Stimulated activated CD8-positive, alpha-beta memory T cell treated with anti-CD3 and anti-CD28 coated beads, Interleukin-4, amount 100 ng/mL, for 4 hours (primary cell): ENCODE measurements around the gene PAQR6.

Experiments
- DNase-seq, 2 donors: peaks; one replicate each; pipeline ENCODE4 v3.0.0-alpha.2; 2020; ENCODE audit warnings: low read depth in 2 of 2, low spot score in 1 of 2

The PAQR6 gene

DNA sequence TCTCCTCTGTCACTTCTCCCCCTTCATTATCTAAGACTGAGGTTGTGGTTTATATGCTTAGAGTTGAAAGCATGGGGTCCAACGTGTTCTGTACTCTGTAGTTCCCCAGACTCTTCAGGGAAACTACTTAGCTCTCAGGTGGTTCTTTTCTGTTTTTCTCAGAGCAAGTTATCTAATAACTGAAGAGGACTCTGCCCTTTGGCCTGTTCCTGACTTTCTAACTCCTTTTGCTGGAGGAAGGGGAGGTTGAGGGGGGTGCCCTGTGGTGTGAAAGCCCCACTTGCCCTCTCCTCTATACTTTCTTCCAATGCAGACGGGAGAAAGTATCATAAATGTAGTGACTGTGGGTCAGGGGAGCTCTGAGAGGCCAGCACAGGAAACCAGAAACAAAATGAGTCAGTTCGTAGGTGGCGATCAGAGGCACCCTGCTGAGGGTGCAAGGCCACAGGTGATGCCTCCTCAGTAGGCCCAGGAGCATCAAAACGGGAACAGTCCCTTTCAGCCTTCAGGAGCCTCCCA, 49.0 kb downstream of the PAQR6 start:
- DNase-seq: no peak

DNA sequence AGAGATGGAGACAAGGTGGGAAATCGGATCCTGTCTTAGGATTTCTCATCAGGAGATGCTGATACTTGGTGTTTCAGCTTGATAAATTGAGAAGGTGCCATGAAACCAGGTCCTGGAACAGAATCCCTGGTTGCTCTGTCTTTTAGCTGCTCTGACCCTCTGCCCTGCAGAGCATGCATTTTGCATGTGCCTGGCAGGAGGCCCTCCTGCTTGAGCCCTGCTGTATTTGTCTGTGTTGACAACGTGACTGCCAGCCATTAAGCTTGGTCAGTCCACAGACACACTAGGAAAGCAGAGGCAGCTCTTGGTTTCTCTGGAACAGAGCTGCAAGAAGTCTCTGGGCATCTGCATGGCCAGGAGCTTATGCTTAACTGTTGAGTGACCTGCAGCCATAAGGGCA, 51.4 kb downstream of the PAQR6 start:
- DNase-seq: no peak

GRCh38 chr1:156195853-156196252, 52.0 kb downstream of the PAQR6 start:
- no peak for DNase-seq

DNA sequence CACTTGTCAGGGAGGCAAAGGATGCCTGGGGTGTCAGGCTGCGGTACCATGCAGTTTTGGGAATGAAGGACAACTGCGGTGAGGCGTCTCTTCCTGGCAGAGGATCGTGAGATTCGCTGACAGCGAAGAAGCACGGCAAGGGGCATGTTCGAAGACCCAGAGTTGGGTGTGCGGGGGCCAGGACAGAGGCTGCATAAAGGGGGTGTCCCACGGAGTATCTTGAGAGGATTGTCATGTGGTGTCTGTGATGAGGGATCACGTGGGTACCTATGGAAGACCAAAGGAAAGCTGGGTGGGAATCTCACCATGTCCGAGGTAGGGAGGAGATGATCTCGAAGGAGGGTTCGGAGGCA, 53.6 kb downstream of the PAQR6 start:
- no peak for DNase-seq

DNA sequence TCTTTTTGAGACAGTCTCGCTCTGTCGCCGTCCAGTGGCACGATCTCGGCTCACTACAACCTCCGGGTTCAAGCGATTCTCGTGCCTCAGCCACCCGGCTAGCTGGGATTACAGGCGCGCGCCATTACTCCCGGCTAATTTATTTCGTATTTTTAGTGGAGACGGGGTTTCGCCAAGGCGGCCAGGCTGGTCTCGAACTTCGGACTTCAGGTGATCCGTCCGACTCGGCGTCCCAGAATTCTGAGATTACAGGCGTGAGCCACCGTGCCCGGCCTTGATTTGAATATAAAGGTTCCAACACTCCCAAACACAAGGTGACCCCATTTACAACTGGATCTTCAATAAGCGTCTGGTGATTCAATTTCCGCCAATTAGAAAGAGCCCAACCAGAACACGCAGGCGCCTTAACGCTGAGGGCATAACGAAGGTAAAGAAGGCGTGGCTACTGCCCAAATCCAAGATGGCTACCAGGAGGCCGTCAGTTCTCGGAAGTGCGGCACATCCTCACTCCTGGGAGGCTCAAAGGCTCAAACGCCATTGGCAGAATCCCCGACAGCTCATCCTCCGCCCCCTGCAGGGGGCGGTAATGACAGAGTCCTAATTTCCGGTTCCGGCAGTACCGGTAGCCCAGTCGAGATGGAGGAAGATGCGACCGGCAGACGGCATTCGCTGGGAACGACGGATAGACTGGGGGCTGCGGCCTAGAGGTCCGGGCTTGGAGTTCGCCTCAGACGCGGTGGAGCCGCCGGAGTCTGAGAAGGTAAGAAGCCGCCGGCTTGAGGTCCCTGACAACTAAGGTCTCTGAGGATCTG, 54.2 kb downstream of the PAQR6 start, which contains the start of gene SLC25A44:
SLC25A44 (plus strand) TSS at position 617 of the 812 bp plus-strand sequence. CDS start 5,744 bp downstream, outside the sequence.
- peak; percentile 90 to 93 for DNase-seq
